T47D (cell line): ENCODE measurements around the gene RECQL5.

Experiments
- DNase-seq, 2 experiments: peaks; one replicate each; pipeline versions ENCODE4 v3.0.0 to v3.0.0-alpha.2; 2011 to 2012; ENCODE audit warnings: low read depth in 1 of 2, low spot score in 1 of 2
- JUND ChIP-seq: IDR thresholded peaks from 2 replicates; pipeline ENCODE4 v1.6.1; 2012; ENCODE audit warnings: low read depth
- in situ Hi-C: cut with HindIII; loops from 2 replicates; pipeline ENCODE4 v1.10.0; 2016; ENCODE audit warnings: low sequenced_read_pairs, low pct_unique_long_range_greater_than_20kb

The RECQL5 gene

GRCh38 chr17:75681289-75681688 is 14.3 kb upstream of the RECQL5 start:
- DNase-seq = no peak
- no peak for TF ChIP-seq JUND
- in situ Hi-C loops = no loop called here

- in situ Hi-C loops = no loop called here
- DNase-seq = no peak
- no peak for TF ChIP-seq JUND
Measured at GRCh38 chr17:75680431-75680830, 13.5 kb upstream of the RECQL5 start.

GRCh38 chr17:75679706-75680211 is 12.8 kb upstream of the RECQL5 start:
- in situ Hi-C loops = no loop called here
- DNase-seq = peak in 1 of 2 experiments; percentile 77
- no peak for TF ChIP-seq JUND

DNA sequence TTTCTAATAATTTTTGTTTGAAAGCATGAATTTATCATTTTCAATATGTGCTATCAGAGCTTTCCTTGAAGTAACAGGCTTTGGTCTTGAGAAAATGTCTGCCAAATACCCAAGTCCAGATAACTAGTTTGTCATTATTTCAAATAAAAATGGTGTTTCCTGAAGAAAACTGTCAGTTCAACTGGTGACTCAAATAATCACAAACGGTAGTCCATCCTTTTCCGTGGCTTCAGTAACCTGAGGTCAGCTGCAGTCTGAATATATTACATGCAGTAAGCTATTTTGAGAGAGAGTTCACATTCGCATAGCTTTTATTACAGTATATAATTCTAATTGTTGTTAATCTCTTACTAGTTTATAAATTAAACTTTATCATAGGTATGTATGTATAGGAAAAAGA is 9.5 kb upstream of the RECQL5 start:
- in situ Hi-C loops = no loop called here
- no peak for DNase-seq
- TF ChIP-seq JUND = no peak

- in situ Hi-C loops = no loop called here
- no peak for TF ChIP-seq JUND
- DNase-seq = no peak
Measured at GRCh38 chr17:75673487-75673886, 6.5 kb upstream of the RECQL5 start.

DNA sequence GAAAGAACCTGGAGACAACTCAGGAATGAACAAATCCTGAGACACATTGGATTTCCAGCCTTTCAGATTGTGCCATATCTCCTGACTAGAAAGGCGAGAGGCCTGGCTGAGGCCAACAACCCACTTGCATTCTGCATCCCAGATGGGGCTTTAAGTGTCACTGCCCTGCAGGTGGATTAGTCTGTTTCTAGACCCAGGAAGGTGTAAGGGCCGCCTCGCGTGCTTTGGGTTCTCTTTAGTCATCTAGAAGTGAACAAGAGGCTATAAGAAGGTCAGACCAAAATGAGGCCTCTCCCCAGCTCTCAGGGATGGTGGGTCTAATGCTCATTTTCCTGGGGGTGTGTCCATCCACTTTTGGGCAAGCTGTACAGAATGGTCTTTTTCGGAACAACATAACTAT is 5.1 kb upstream of the RECQL5 start:
- TF ChIP-seq JUND = no peak
- in situ Hi-C loops = no loop called here
- DNase-seq = no peak

GRCh38 chr17:75670868-75671267 is 3.9 kb upstream of the RECQL5 start:
- no peak for DNase-seq
- in situ Hi-C loops = no loop called here
- TF ChIP-seq JUND = no peak

GRCh38 chr17:75668489-75668888 is 1.5 kb upstream of the RECQL5 start:
- DNase-seq = no peak
- in situ Hi-C loops = no loop called here
- no peak for TF ChIP-seq JUND

DNA sequence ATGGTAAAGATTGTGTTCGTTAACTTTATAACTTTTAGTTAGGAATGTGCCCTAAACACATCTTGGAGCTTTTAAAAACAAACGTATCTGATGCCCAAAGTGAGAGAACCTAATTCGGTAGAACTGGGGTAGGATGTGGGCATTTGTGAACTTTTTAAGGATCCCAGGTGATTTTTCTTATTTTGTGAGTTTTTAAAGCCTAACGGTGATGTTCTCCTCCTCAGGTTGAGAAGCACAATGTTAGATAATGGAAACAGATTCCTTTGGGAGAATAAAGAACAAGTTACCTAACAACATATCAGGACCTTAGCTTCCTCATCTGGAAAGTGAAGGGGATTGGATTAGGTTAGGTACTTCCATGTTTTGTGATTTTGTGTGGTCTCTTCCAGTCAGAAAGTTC is 871 bp upstream of the RECQL5 start:
- in situ Hi-C loops = no loop called here
- DNase-seq = no peak
- no peak for TF ChIP-seq JUND

DNA sequence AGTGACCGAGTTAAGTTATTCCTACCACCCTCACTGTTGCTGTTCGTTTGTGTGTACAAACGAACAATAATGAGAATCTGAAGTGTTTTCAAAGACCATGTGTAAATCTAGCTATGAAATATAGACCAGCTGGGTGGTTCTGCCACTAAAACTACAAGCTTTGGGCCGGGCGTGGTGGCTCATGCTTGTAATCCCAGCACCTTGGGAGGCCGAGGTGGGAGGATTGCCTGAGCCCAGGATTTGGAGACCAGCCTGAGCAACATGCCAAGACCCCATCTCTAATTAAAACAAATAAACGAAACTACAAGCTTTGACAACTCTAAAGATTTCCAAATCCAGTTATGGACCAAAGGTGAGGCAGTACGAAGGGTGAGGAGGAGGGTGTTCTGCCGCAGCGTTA is 973 bp downstream of the RECQL5 start:
- TF ChIP-seq JUND = no peak

GRCh38 chr17:75664099-75664549 is 2.8 kb downstream of the RECQL5 start:
- no peak for TF ChIP-seq JUND
- in situ Hi-C loops = no loop called here
- no peak for DNase-seq

More for the DNA sequence above, 973 bp downstream of the RECQL5 start:
- in situ Hi-C loops = no loop called here
- no peak for DNase-seq

DNA sequence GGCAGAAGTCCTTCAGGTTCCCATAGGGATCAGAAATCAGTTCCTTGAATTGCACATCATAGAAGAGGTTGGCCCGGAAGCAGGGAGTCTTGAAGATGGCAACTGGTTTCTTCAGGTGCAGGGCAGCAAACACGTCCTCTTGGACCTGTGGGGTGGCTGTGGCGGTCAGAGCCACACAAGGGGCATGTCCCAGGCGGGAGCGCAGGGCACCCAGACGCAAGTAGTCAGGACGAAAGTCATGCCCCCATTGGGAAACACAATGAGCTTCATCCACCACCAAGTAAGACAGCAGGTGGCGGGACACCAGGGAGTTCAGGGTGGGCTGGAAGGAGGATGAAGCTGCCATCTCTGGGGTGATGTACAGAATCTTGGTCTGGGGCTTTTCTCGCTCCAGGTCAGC is 4.4 kb downstream of the RECQL5 start:
- no peak for TF ChIP-seq JUND
- in situ Hi-C loops = no loop called here
- no peak for DNase-seq

DNA sequence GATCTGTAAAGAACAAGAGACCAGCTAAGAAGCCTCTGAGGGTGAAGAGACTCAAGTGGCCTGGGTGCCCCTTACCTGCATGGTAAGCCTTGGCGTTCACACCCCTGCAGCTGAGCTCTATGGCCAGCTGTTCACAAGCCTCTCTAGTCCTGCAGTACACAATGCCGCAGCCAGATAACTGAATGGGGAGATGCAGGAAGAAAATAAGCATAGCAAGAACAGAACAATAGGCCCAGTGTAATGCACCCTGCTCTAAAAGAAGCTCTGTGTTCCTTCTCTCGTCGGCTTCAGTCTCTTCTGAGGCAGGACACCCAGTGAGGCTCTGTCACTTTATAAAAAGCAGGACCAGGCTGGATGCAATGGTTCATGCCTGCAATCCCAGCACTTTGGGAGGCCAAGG is 5.4 kb downstream of the RECQL5 start:
- no peak for DNase-seq
- in situ Hi-C loops = no loop called here
- no peak for TF ChIP-seq JUND

GRCh38 chr17:75658237-75658636 is 8.7 kb downstream of the RECQL5 start:
- DNase-seq = no peak
- in situ Hi-C loops = no loop called here

GRCh38 chr17:75654176-75654575 is 12.8 kb downstream of the RECQL5 start:
- in situ Hi-C loops = no loop called here
- DNase-seq = peak in 1 of 2 experiments; percentile 67
- TF ChIP-seq JUND = no peak

More at GRCh38 chr17:75658237-75658636, 8.7 kb downstream of the RECQL5 start:
- TF ChIP-seq JUND = no peak
